Natural killer cell (primary cell): ENCODE measurements around the gene ANKRD53. TPM values are rescaled to one million over a fixed set of nuclear protein-coding genes. Genes with fewer than 3 reads are reported as not detected.

Source experiments
- ATAC-seq, 3 donors: fragments of 150-1000 bp in 2 of 3; fragments of 200-7000 bp in 1 of 3; cut with Tn5 transposase; 1 replicate in 1 of 3; 2 replicates in 2 of 3; pipeline ENCODE4 v1.10.0; 2021; ENCODE audit warnings: mild to moderate bottlenecking in 2 of 3, moderate library complexity in 2 of 3
- DNase-seq, 2 donors: peaks; one replicate each; pipeline versions ENCODE4 v3.0.0 to v3.0.0-alpha.2; 2013 to 2021; ENCODE audit warnings: mixed read lengths in 1 of 2
- H3K27ac ChIP-seq: one replicate; pipeline ENCODE4 v1.5.1; 2013; ENCODE audit warnings: mild to moderate bottlenecking, low read length
- H3K27me3 ChIP-seq: one replicate; pipeline ENCODE4 v1.6.1; 2013; ENCODE audit warnings: low read length; ENCODE audit not compliant: control insufficient read depth, insufficient read depth
- H3K36me3 ChIP-seq: one replicate; pipeline ENCODE4 v1.6.1; 2013; ENCODE audit warnings: low read length; ENCODE audit not compliant: control insufficient read depth, insufficient read depth
- H3K4me1 ChIP-seq: one replicate; pipeline ENCODE4 v1.6.1; 2013; ENCODE audit warnings: low read length; ENCODE audit not compliant: control insufficient read depth, insufficient read depth
- H3K4me3 ChIP-seq: one replicate; pipeline ENCODE4 v1.5.1; 2013; ENCODE audit warnings: low read length
- H3K9me3 ChIP-seq: one replicate; pipeline ENCODE4 v1.6.1; 2013; ENCODE audit warnings: low read length; ENCODE audit not compliant: control insufficient read depth, insufficient read depth
- H3K27ac Mint-ChIP-seq, 2 donors: one replicate each; pipeline ENCODE4 v1.8.0; 2022; ENCODE audit warnings: mild to moderate bottlenecking in 2 of 2, mixed read lengths in 2 of 2, moderate library complexity in 1 of 2
- H3K27me3 Mint-ChIP-seq, 2 donors: one replicate each; pipeline ENCODE4 v1.8.0; 2022; ENCODE audit warnings: low read depth in 2 of 2, mixed read lengths in 2 of 2
- H3K36me3 Mint-ChIP-seq: one replicate; pipeline ENCODE4 v1.8.0; 2022; ENCODE audit warnings: mixed read lengths
- H3K4me1 Mint-ChIP-seq, 2 donors: one replicate each; pipeline ENCODE4 v1.8.0; 2022; ENCODE audit warnings: mixed read lengths in 2 of 2
- H3K4me3 Mint-ChIP-seq: one replicate; pipeline ENCODE4 v1.8.0; 2022; ENCODE audit warnings: mild to moderate bottlenecking, moderate library complexity, mixed read lengths
- H3K9me3 Mint-ChIP-seq, 2 donors: one replicate each; pipeline ENCODE4 v1.8.0; 2022; ENCODE audit warnings: mixed read lengths in 2 of 2
- WGBS: methylation state at CpG from one replicate; pipeline ENCODE4 v1.1.7; 2013; ENCODE audit warnings: missing lambda C conversion rate; ENCODE audit not compliant: insufficient coverage; 5-methylcytosine and 5-hydroxymethylcytosine counted together
- intact Hi-C: fragments of 100-400 bp; cut with micrococcal nuclease; formaldehyde crosslinking; loops from one replicate; pipeline ENCODE4 v1.14.2; 2022
- total RNA-seq, 4 donors: library from RNA; stranded (reverse); fragments of 120-200 nt in 1 of 4; gene quantifications; one replicate each; pipeline versions ENCODE4 v1.2.3 to v1.2.4, GENCODE V29; 2013 to 2022
- TF ChIP-seq, protein P1 (sequence below): fragments of 200-600 bp; IDR thresholded peaks from one replicate; pipeline ENCODE4 v1.8.0; 2022; ENCODE audit warnings: antibody characterized with exemption

Gene ANKRD53
- total RNA-seq, 3 donors from 2014 or later (not counting 1 experiment from before 2014, with no cell fraction given), result 2.2 to 3.1 (median 2.5) TPM

DNA sequence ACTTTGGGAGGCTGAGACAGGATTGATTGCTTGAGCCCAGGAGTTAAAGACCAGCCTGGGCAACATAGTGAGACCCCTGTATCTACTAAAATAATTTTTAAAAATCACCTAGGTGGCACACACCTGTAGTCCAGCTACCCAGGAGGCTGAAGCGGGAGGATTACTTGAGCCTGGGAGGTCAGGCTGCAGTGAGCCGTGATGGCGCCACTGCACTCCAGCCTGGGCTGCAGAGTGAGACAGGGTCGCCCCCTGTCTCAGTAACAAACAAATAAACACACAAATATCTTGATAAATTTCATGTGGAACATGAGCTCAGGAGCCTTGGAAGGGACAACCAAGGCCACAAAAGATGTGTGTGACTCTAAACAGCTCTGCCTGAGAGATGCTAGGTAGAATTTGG lies 11.7 kb upstream of the ANKRD53 start:
- Mint-ChIP-seq H3K9me3 (no peaks in the 10 kb centered on the region), H3K4me1 (peaks cover 9 to 11% of the 10 kb centered on the region in 2 donors), H3K36me3 (no peaks in the 10 kb centered on the region), H3K27ac (no peak overlapping the region), H3K27me3 (peaks cover 15 to 33% of the 10 kb centered on the region in 2 donors), H3K4me3 (no peak overlapping the region)
- ATAC-seq (no peak), DNase-seq (no peak)
- Histone ChIP-seq H3K4me1 (peaks cover 11% of the 10 kb centered on the region), H3K4me3 (no peak overlapping the region), H3K36me3 (no peaks in the 10 kb centered on the region), H3K27ac (no peak overlapping the region), H3K27me3 (peaks cover 15% of the 10 kb centered on the region), H3K9me3 (no peaks in the 10 kb centered on the region)
- WGBS, result 75% methylated on average over 4 of the region's 4 CpGs
- intact Hi-C loops, result no loop called here
- TF ChIP-seq, protein P1, sequence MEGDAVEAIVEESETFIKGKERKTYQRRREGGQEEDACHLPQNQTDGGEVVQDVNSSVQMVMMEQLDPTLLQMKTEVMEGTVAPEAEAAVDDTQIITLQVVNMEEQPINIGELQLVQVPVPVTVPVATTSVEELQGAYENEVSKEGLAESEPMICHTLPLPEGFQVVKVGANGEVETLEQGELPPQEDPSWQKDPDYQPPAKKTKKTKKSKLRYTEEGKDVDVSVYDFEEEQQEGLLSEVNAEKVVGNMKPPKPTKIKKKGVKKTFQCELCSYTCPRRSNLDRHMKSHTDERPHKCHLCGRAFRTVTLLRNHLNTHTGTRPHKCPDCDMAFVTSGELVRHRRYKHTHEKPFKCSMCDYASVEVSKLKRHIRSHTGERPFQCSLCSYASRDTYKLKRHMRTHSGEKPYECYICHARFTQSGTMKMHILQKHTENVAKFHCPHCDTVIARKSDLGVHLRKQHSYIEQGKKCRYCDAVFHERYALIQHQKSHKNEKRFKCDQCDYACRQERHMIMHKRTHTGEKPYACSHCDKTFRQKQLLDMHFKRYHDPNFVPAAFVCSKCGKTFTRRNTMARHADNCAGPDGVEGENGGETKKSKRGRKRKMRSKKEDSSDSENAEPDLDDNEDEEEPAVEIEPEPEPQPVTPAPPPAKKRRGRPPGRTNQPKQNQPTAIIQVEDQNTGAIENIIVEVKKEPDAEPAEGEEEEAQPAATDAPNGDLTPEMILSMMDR, result no peak

GRCh38 chr2:70967189-70967588 lies 11.2 kb upstream of the ANKRD53 start:
- Mint-ChIP-seq H3K4me1 (peaks cover 9 to 11% of the 10 kb centered on the region in 2 donors), H3K27ac (no peak overlapping the region), H3K4me3 (no peak overlapping the region), H3K9me3 (no peaks in the 10 kb centered on the region), H3K27me3 (peaks cover 16 to 38% of the 10 kb centered on the region in 2 donors), H3K36me3 (no peaks in the 10 kb centered on the region)
- ATAC-seq, result no peak
- no peak overlapping the region for H3K27ac ChIP-seq
- DNase-seq, result peak in 1 of 2 donors; percentile 1
- TF ChIP-seq, protein P1, result no peak
- peaks cover 11% of the 10 kb centered on the region for H3K4me1 ChIP-seq
- no peak overlapping the region for H3K4me3 ChIP-seq
- peaks cover 15% of the 10 kb centered on the region for H3K27me3 ChIP-seq
- no CpG with 5 or more reads among the region's 4 CpGs for WGBS
- intact Hi-C loops, result no loop called here
- no peaks in the 10 kb centered on the region for H3K9me3 ChIP-seq
- H3K36me3 ChIP-seq, result no peaks in the 10 kb centered on the region

- Mint-ChIP-seq H3K4me1 (peaks cover 21 to 22% of the 10 kb centered on the region in 2 donors), H3K27me3 (peaks cover 13 to 21% of the 10 kb centered on the region in 2 donors), H3K36me3 (no peaks in the 10 kb centered on the region), H3K9me3 (no peaks in the 10 kb centered on the region), H3K4me3 (no peak overlapping the region), H3K27ac (peak overlapping the region in 1 of 2 donors; percentile 18)
- TF ChIP-seq, protein P1, result no peak
- ATAC-seq (no peak), DNase-seq (peak in 1 of 2 donors; percentile 1)
- 94% methylated on average over 3 of the region's 3 CpGs for WGBS
- Histone ChIP-seq H3K27me3 (no peaks in the 10 kb centered on the region), H3K36me3 (no peaks in the 10 kb centered on the region), H3K27ac (no peak overlapping the region), H3K9me3 (no peaks in the 10 kb centered on the region), H3K4me1 (peaks cover 23% of the 10 kb centered on the region), H3K4me3 (no peak overlapping the region)
- intact Hi-C loops, result no loop called here
These were observed 3.8 kb upstream of the ANKRD53 start for GRCh38 chr2:70974592-70974991.

DNA sequence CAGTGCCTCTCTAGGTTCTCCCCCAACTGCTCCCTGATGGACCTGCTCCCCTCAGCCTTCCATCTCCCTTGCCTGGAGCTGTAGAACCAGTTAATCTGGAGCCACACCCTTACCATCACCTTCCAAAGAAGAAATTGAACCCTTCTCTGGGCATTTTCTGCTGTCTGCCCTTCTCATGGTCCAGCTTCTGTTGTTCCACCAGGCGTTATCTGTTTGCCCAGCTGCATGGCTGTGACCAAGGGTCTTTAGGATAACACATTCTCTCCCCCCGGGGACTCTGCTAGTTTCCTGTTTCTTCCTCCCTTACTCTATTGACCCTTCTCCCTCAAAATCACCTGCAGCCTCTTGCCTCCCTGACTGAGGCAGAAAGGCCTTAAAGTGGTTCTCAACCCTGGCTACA lies 3.2 kb upstream of the ANKRD53 start:
- DNase-seq, result peak in 1 of 2 donors; percentile 1
- no peak overlapping the region for H3K4me3 ChIP-seq
- intact Hi-C loops, result no loop called here
- H3K27me3 ChIP-seq, result no peaks in the 10 kb centered on the region
- H3K4me1 Mint-ChIP-seq, result peaks cover 21 to 22% of the 10 kb centered on the region in 2 donors
- H3K9me3 Mint-ChIP-seq, result no peaks in the 10 kb centered on the region
- WGBS, result 94% methylated on average over 2 of the region's 2 CpGs
- no peak overlapping the region for H3K27ac ChIP-seq
- no peaks in the 10 kb centered on the region for H3K36me3 Mint-ChIP-seq
- TF ChIP-seq, protein P1, result no peak
- no peak for ATAC-seq
- peaks cover 13 to 21% of the 10 kb centered on the region in 2 donors for H3K27me3 Mint-ChIP-seq
- peak overlapping the region in 1 of 2 donors; percentile 90 for H3K27ac Mint-ChIP-seq
- no peaks in the 10 kb centered on the region for H3K9me3 ChIP-seq
- H3K4me1 ChIP-seq, result peaks cover 23% of the 10 kb centered on the region
- no peak overlapping the region for H3K4me3 Mint-ChIP-seq
- H3K36me3 ChIP-seq, result no peaks in the 10 kb centered on the region
